ENCODE measurements around the gene SMIM45.

The SMIM45 gene

DNA sequence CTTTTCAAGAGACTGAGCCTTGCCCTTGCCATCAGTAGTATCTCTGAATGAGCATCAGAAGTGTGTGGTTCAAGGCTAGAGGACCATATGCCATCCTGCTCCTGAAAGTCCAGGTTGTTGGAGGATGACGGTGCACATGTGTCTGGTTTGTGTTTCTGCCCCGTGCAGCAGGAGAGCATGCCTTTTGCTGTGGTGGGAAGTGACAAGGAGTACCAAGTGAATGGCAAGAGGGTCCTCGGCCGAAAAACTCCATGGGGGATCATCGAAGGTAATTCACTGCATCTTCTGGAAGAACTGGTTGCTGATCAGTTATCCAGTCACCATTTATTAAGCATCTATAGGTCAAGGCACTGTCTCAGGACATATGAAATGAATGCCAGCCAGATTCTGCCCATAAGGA, 40.5 kb downstream of the SMIM45 start:
- DNase-seq = no peak
- H3K9me3 ChIP-seq (ENCODE audit: insufficient read depth, low read length, severe bottlenecking) = no peaks in the 10 kb centered on the region
- H4K20me1 ChIP-seq (ENCODE audit: insufficient read depth, low read length) = no peaks in the 10 kb centered on the region
- H2AFZ ChIP-seq (ENCODE audit: low read depth, low read length) = no peak overlapping the region
- ATAC-seq (ENCODE audit: insufficient read depth, low read depth) = no peak
- H3K27ac ChIP-seq (ENCODE audit: low read length) = no peak overlapping the region
- H3K79me2 ChIP-seq (ENCODE audit: insufficient read depth, low read length) = no peaks in the 10 kb centered on the region
- H3K9ac ChIP-seq (ENCODE audit: low read depth, low read length) = no peak overlapping the region
- H3K27me3 ChIP-seq (ENCODE audit: insufficient read depth, low read length, poor library complexity) = peaks cover 25% of the 10 kb centered on the region
- no peaks in the 10 kb centered on the region for H3K36me3 ChIP-seq (ENCODE audit: insufficient read depth, low read length)
- TF ChIP-seq, protein P1, sequence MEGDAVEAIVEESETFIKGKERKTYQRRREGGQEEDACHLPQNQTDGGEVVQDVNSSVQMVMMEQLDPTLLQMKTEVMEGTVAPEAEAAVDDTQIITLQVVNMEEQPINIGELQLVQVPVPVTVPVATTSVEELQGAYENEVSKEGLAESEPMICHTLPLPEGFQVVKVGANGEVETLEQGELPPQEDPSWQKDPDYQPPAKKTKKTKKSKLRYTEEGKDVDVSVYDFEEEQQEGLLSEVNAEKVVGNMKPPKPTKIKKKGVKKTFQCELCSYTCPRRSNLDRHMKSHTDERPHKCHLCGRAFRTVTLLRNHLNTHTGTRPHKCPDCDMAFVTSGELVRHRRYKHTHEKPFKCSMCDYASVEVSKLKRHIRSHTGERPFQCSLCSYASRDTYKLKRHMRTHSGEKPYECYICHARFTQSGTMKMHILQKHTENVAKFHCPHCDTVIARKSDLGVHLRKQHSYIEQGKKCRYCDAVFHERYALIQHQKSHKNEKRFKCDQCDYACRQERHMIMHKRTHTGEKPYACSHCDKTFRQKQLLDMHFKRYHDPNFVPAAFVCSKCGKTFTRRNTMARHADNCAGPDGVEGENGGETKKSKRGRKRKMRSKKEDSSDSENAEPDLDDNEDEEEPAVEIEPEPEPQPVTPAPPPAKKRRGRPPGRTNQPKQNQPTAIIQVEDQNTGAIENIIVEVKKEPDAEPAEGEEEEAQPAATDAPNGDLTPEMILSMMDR (IDR thresholded peaks at IDR 0.05; ENCODE audit: borderline replicate concordance, extremely low read depth, low read length, poor library complexity, severe bottlenecking) = no peak
- TF ChIP-seq EZH2 (IDR thresholded peaks at IDR 0.05; ENCODE audit: borderline replicate concordance, low read depth, low read length, severe bottlenecking) = no peak
- H3K4me3 ChIP-seq (ENCODE audit: low read depth in 1 of 2, low read length in 2 of 2) = no peak overlapping the region
- no peak overlapping the region for H3K4me2 ChIP-seq (ENCODE audit: insufficient read depth, low read length)
- H3K4me1 ChIP-seq (ENCODE audit: insufficient read depth, low read length) = no peaks in the 10 kb centered on the region

DNA sequence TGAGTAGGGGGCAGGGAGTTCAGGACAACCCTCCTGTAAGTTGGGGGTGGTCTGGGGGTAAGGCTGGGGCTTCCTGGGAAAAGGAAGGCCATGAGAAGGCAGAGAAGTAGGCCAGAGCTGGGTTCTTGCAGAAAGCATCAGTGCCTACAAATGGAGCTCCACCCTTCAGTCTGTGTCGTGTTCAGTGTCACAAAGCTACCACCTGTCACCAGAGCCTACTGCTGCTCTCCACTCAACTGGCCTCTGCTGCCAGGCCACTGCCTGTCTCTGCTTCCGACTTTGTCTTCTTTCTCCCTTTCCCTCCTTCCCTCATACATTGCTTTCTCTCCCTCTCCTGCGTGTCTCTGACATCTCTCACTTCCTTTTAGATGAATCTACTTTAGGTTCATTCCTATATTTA, 43.3 kb downstream of the SMIM45 start:
- DNase-seq (no peak), ATAC-seq (ENCODE audit: insufficient read depth, low read depth) (no peak)
- no peaks in the 10 kb centered on the region for H3K4me1 ChIP-seq (ENCODE audit: insufficient read depth, low read length)
- no peak overlapping the region for H3K4me3 ChIP-seq (ENCODE audit: low read depth in 1 of 2, low read length in 2 of 2)
- TF ChIP-seq EZH2 (IDR thresholded peaks at IDR 0.05; ENCODE audit: borderline replicate concordance, low read depth, low read length, severe bottlenecking) = no peak
- TF ChIP-seq, protein P1 (IDR thresholded peaks at IDR 0.05; ENCODE audit: borderline replicate concordance, extremely low read depth, low read length, poor library complexity, severe bottlenecking) = no peak
- H3K9me3 ChIP-seq (ENCODE audit: insufficient read depth, low read length, severe bottlenecking) = no peaks in the 10 kb centered on the region
- H3K4me2 ChIP-seq (ENCODE audit: insufficient read depth, low read length) = no peak overlapping the region
- H3K27ac ChIP-seq (ENCODE audit: low read length) = no peak overlapping the region
- peaks cover 28% of the 10 kb centered on the region for H3K27me3 ChIP-seq (ENCODE audit: insufficient read depth, low read length, poor library complexity)
- H3K36me3 ChIP-seq (ENCODE audit: insufficient read depth, low read length) = no peaks in the 10 kb centered on the region
- no peak overlapping the region for H3K9ac ChIP-seq (ENCODE audit: low read depth, low read length)
- no peaks in the 10 kb centered on the region for H3K79me2 ChIP-seq (ENCODE audit: insufficient read depth, low read length)
- no peaks in the 10 kb centered on the region for H4K20me1 ChIP-seq (ENCODE audit: insufficient read depth, low read length)
- no peak overlapping the region for H2AFZ ChIP-seq (ENCODE audit: low read depth, low read length)

DNA sequence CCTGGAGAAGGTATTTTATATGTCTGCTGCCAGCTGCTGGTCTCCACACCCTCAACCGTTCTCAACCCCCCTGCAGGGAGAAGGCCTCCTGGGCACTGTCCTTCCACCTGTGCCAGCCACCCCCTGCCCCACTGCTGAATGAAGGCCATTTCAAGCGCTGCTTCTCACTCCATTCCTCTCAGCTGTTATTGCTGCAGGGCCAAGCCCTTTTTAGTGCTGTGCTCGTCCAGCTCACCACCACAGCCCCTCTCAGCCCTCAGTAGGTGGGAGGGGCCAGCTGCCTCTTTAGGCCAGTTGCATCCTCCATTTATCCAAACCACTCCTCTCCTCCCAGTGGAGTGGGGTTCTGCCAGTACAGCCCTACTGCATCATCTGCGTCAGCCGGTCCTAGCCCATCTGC, 44.9 kb downstream of the SMIM45 start:
- Histone ChIP-seq H3K27ac (ENCODE audit: low read length) (no peak overlapping the region), H3K9me3 (ENCODE audit: insufficient read depth, low read length, severe bottlenecking) (no peaks in the 10 kb centered on the region), H3K36me3 (ENCODE audit: insufficient read depth, low read length) (no peaks in the 10 kb centered on the region), H3K4me2 (ENCODE audit: insufficient read depth, low read length) (no peak overlapping the region), H4K20me1 (ENCODE audit: insufficient read depth, low read length) (no peaks in the 10 kb centered on the region), H3K4me1 (ENCODE audit: insufficient read depth, low read length) (no peaks in the 10 kb centered on the region), H3K79me2 (ENCODE audit: insufficient read depth, low read length) (no peaks in the 10 kb centered on the region), H3K9ac (ENCODE audit: low read depth, low read length) (no peak overlapping the region), H2AFZ (ENCODE audit: low read depth, low read length) (no peak overlapping the region), H3K27me3 (ENCODE audit: insufficient read depth, low read length, poor library complexity) (peaks cover 35% of the 10 kb centered on the region), H3K4me3 (ENCODE audit: low read depth in 1 of 2, low read length in 2 of 2) (no peak overlapping the region)
- ATAC-seq (ENCODE audit: insufficient read depth, low read depth) (no peak), DNase-seq (no peak)
- TF ChIP-seq EZH2 (IDR thresholded peaks at IDR 0.05; ENCODE audit: borderline replicate concordance, low read depth, low read length, severe bottlenecking) = no peak
- TF ChIP-seq, protein P1 (IDR thresholded peaks at IDR 0.05; ENCODE audit: borderline replicate concordance, extremely low read depth, low read length, poor library complexity, severe bottlenecking) = no peak

Data from DND-41 (cell line).